Thoracic aorta (tissue), 2 donors: Measurements from ENCODE around the gene KERA. TPM values are rescaled to one million over a fixed set of nuclear protein-coding genes. Genes with fewer than 3 reads are reported as not detected.
A peak's percentile ranks its signal among the peaks of the same experiment; 100 is the strongest.

Experiments
- ATAC-seq: fragments of 150-250 bp; one replicate; pipeline ENCODE4 v1.8.0; 2017; ENCODE audit warnings: low read depth; ENCODE audit not compliant: insufficient number of reproducible peaks, low FRiP score
- DNase-seq: peaks from one replicate; pipeline ENCODE4 v3.0.0-alpha.2; 2020; ENCODE audit warnings: low spot score
- H3K27ac ChIP-seq, 2 donors: fragments of 200-600 bp; sonication (generic); 1 replicate in 1 of 2; 2 replicates in 1 of 2; pipeline ENCODE4 v1.5.1; 2016; ENCODE audit warnings: mild to moderate bottlenecking in 2 of 2, moderate library complexity in 2 of 2
- H3K27me3 ChIP-seq: fragments of 200-600 bp; sonication (generic); replicated peaks from 2 replicates; pipeline ENCODE4 v1.6.0; 2016; ENCODE audit warnings: mild to moderate bottlenecking; ENCODE audit not compliant: insufficient read depth
- H3K36me3 ChIP-seq: fragments of 200-600 bp; sonication (generic); one replicate; pipeline ENCODE4 v1.5.1; 2016
- H3K4me1 ChIP-seq, 2 donors: fragments of 200-600 bp; sonication (generic); 1 replicate in 1 of 2; 2 replicates in 1 of 2; pipeline versions ENCODE4 v1.5.1 to v1.6.0; 2016; ENCODE audit warnings: low read depth in 2 of 2, mild to moderate bottlenecking in 1 of 2; ENCODE audit not compliant: control insufficient read depth in 1 of 2
- H3K4me3 ChIP-seq: fragments of 200-600 bp; sonication (generic); 2 replicates; pipeline ENCODE4 v1.5.1; 2016; ENCODE audit warnings: mild to moderate bottlenecking
- H3K9me3 ChIP-seq: fragments of 200-600 bp; sonication (generic); 2 replicates; pipeline ENCODE4 v1.5.1; 2016
- CTCF ChIP-seq: fragments of 200-600 bp; sonication (generic); IDR thresholded peaks from one replicate; pipeline ENCODE4 v1.5.1; 2019; ENCODE audit warnings: antibody characterized with exemption
- total RNA-seq, 2 donors: library from RNA; depleted of rRNA; stranded (reverse); fragments of >200 nt; gene quantifications; one replicate each; pipeline versions ENCODE4 v1.1.0 to v1.2.3, GENCODE V29; 2016

KERA gene
- total RNA-seq, 2 donors from 2014 or later = not detected

DNA sequence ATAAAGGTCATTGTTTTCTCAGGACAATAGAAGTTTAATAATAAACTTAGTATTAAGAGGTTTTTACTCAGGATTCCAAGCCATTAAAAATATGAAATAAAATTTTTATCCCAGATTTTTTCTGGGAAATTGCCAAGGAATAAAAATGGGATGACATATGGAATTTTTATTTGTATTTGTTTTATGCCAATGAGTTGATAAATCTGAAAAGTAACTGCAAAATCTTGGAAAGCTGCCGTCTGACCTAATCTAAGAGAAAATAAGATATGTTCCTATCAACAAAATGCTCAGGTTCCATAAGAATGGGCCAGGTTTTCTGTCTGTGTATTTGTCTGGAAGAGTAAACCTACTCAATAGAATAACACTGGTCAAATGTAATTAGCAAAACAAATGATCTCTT, 22.2 kb upstream of the KERA start:
- ATAC-seq (no peak), DNase-seq (no peak)
- H3K27me3 ChIP-seq = no peaks in the 10 kb centered on the region
- no peak for TF ChIP-seq CTCF
- no peaks in the 10 kb centered on the region for H3K9me3 ChIP-seq
- no peak overlapping the region for H3K4me3 ChIP-seq
- peaks cover 0 to 20% of the 10 kb centered on the region in 2 donors for H3K4me1 ChIP-seq
- H3K36me3 ChIP-seq = no peaks in the 10 kb centered on the region
- no peak overlapping the region for H3K27ac ChIP-seq

GRCh38 chr12:91078501-91078900, 20.7 kb upstream of the KERA start:
- DNase-seq (no peak), ATAC-seq (no peak)
- TF ChIP-seq CTCF = no peak
- Histone ChIP-seq H3K27me3 (no peaks in the 10 kb centered on the region), H3K4me1 (peaks cover 6 to 35% of the 10 kb centered on the region in 2 donors), H3K4me3 (no peak overlapping the region), H3K27ac (no peak overlapping the region), H3K9me3 (no peaks in the 10 kb centered on the region), H3K36me3 (no peaks in the 10 kb centered on the region)

DNA sequence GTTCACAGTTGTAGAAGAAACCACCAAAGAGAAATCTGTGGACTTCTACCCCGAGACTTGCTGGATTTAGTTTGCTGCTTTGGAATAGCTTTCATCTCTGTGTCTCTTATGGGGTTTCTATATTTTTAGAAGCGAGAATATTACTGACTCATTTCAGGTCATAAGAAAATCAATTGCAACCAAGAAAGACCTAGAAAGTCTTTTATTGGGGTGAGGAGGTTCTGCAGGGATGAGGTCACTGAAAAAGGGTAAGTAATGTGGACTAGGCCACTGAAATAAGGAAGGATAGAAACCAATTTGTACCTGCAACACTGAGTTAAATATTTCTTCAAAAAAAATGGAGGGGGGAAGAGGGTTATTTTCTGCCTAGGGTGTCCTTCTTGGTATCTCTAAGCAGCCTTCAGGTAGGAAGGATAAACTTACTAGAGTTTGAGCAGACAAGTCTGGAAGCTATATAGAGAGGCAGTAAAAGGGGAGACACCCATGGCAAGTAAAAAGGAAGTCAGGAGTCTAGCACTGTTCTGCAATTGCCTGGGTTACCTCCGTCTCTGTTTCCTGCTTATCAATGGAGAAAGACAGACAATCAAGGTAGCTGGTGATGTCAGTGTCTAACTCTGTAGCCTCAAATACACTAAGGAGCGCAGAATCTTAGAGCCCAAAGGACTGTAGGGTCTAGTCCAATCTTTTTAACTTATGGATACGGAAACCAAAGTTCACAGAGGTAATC, 19.6 kb upstream of the KERA start:
- ATAC-seq (no peak), DNase-seq (no peak)
- H3K27me3 ChIP-seq = no peaks in the 10 kb centered on the region
- no peaks in the 10 kb centered on the region for H3K36me3 ChIP-seq
- H3K9me3 ChIP-seq = no peaks in the 10 kb centered on the region
- TF ChIP-seq CTCF = no peak
- H3K4me1 ChIP-seq = peaks cover 6 to 40% of the 10 kb centered on the region in 2 donors
- no peak overlapping the region for H3K4me3 ChIP-seq
- no peak overlapping the region for H3K27ac ChIP-seq

DNA sequence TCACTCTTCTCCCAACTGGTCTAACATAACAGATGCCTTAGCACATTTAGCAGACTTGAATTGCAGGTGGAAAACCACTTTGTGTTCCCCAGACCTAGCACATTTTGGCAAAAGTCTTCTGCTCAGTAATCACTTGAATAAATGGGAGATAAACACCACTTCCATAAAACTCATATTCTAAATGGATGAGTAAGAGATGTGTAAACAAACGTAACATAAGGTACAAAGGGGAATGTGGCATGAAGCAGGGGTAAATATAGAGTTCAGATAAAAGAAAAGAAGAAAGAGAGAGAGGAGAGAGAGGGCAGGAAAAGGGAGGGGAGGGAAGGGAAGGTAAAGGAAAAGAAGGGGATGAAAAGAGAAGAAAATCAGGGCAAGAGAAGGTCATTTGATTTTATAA, 17.0 kb upstream of the KERA start:
- DNase-seq (no peak), ATAC-seq (no peak)
- H3K27me3 ChIP-seq = no peaks in the 10 kb centered on the region
- H3K4me3 ChIP-seq = peak overlapping the region; percentile 52
- no peak for TF ChIP-seq CTCF
- H3K27ac ChIP-seq = peak overlapping the region in 1 of 2 donors; percentile 34
- H3K36me3 ChIP-seq = no peaks in the 10 kb centered on the region
- H3K9me3 ChIP-seq = no peaks in the 10 kb centered on the region
- H3K4me1 ChIP-seq = peaks cover 6 to 26% of the 10 kb centered on the region in 2 donors

GRCh38 chr12:91074154-91074709, 16.4 kb upstream of the KERA start:
- Histone ChIP-seq H3K36me3 (no peaks in the 10 kb centered on the region), H3K9me3 (no peaks in the 10 kb centered on the region), H3K27me3 (no peaks in the 10 kb centered on the region), H3K4me1 (peaks cover 6 to 22% of the 10 kb centered on the region in 2 donors), H3K27ac (peak overlapping the region in 1 of 2 donors; percentile 34), H3K4me3 (peak overlapping the region; percentile 52)
- DNase-seq = no peak
- ATAC-seq = no peak
- no peak for TF ChIP-seq CTCF
